ENCODE data around the gene INTS7.
"Not testable (repeated sequence)": the region's sequence is repeated elsewhere in the genome, so short reads cannot be mapped to it uniquely, and the experiment has no call there.

The INTS7 gene

DNA sequence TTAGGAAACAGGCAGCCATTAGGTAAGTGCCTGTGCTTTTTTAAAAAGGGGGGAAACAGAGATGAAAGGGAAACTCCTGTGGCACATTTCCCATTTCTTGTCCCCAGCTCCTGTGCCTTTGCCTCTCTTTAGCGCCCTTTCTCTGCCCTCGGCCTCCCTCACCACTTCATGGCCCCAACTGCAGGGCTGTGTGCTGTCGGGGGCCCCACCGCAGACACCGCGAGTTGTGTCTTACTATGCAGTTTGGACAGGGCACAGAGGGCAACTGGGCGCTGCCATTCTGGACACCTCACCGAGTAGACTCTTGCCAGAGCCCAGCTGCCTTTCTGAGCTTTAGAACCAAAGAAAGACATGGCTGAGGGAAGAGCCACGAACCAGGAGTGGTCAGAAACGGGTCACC is 111.1 kb downstream of the INTS7 start:
- H3K4me3 ChIP-seq (replicated peaks in 1 of 2; ENCODE audit: low read depth in 2 of 2, low read length in 2 of 2) = no peak overlapping the region
- DNase-seq (ENCODE audit: low read depth in 2 of 2) = no peak
- no peak for TF ChIP-seq CTCF (IDR thresholded peaks at IDR 0.05; ENCODE audit: low read depth, low read length)

- H3K4me3 ChIP-seq (replicated peaks in 1 of 2; ENCODE audit: low read depth in 2 of 2, low read length in 2 of 2) = no peak overlapping the region
- no peak for DNase-seq (ENCODE audit: low read depth in 2 of 2)
- TF ChIP-seq CTCF (IDR thresholded peaks at IDR 0.05; ENCODE audit: low read depth, low read length) = no peak
These were observed 112.3 kb downstream of the INTS7 start for GRCh38 chr1:211923095-211923494.

DNA sequence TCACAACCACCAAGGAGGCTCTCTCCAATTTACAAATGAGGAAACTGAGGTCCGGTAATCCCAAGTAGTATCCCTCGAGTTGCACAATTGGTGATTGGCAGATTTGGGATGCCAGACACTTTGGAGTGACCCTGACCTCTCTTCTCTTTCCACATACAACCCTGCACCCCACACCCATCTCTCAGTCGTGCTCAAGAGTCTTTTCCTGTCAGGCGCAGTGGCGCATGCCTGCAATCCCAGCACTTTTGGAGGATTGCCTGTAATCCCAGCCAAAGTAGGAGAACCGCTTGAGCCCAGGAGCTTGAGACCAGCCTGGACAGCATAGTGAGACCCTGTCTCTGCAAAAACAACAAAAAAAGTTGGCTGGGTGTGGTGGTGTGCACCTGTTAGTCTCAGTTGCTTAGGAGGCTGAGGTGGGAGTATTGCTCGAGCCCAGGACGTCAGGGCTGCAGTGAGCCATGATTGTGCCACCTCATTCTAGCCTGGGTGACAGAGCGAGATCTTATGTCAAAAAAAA is 113.7 kb downstream of the INTS7 start:
- DNase-seq (ENCODE audit: low read depth in 2 of 2) = no peak
- H3K4me3 ChIP-seq (replicated peaks in 1 of 2; ENCODE audit: low read depth in 2 of 2, low read length in 2 of 2) = no peak overlapping the region
- TF ChIP-seq CTCF (IDR thresholded peaks at IDR 0.05; ENCODE audit: low read depth, low read length) = no peak

- peak in 1 of 2 donors; percentile 60 for DNase-seq (ENCODE audit: low read depth in 2 of 2)
- no peak for TF ChIP-seq CTCF (IDR thresholded peaks at IDR 0.05; ENCODE audit: low read depth, low read length)
These were observed 114.6 kb downstream of the INTS7 start for GRCh38 chr1:211920602-211921226.

GRCh38 chr1:211920141-211920572 is 115.2 kb downstream of the INTS7 start:
- peak; percentile 78 to 94 for DNase-seq (ENCODE audit: low read depth in 2 of 2)
- no peak overlapping the region for H3K4me3 ChIP-seq (replicated peaks in 1 of 2; ENCODE audit: low read depth in 2 of 2, low read length in 2 of 2)
- TF ChIP-seq CTCF (IDR thresholded peaks at IDR 0.05; ENCODE audit: low read depth, low read length) = no peak

More at GRCh38 chr1:211920602-211921226, 114.6 kb downstream of the INTS7 start:
- no peak overlapping the region for H3K4me3 ChIP-seq (replicated peaks in 1 of 2; ENCODE audit: low read depth in 2 of 2, low read length in 2 of 2)

DNA sequence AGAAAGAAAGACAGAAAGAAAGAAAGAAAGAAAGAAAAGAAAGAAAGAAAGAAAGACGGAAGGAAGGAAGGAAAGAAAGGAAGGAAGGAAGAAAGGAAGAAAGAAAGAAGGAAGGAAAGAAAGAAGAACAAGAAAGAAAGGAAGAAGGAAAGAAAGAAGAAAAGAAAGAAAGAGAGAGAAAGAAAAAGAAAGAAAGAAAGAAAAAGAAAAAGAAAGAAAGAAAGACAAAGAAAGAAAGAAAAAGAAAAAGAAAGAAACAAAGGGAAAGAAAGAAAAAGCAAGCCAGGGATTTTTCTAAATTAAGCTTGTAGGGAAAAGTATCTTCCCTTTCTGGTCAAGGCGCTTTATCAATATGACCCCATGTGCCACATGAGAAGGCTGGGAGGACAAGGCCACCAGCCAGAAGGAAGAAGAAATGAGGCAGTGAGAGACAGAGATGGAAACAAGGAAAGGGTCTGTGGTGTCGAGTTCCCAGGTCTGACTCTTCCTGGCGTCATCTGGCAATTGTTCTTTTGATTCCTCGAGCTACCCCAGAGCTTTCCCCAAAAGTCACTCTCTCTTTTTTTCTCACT is 116.4 kb downstream of the INTS7 start:
- DNase-seq (ENCODE audit: low read depth in 2 of 2) = no peak
- TF ChIP-seq CTCF (IDR thresholded peaks at IDR 0.05; ENCODE audit: low read depth, low read length) = no peak
- no peak overlapping the region for H3K4me3 ChIP-seq (replicated peaks in 1 of 2; ENCODE audit: low read depth in 2 of 2, low read length in 2 of 2)

- H3K4me3 ChIP-seq (replicated peaks in 1 of 2; ENCODE audit: low read depth in 2 of 2, low read length in 2 of 2); DNase-seq (ENCODE audit: low read depth in 2 of 2): not testable (repeated sequence)
These were observed 118.9 kb downstream of the INTS7 start for GRCh38 chr1:211916458-211916857.
